HG03442 (cell line): ENCODE results near the gene CDK3.

Experiments used
- ATAC-seq: cut with Tn5 transposase; IDR thresholded peaks from one replicate; pipeline ENCODE4 v1.9.1; 2021; ENCODE audit warnings: mild to moderate bottlenecking, moderate library complexity; ENCODE audit not compliant: unreplicated experiment

The CDK3 gene

GRCh38 chr17:75987041-75987440, 13.6 kb upstream of the CDK3 start:
- no peak for ATAC-seq

GRCh38 chr17:75991396-75991795, 9.3 kb upstream of the CDK3 start:
- no peak for ATAC-seq

- ATAC-seq, result no peak
These were observed 5.8 kb upstream of the CDK3 start for GRCh38 chr17:75994802-75995370.

GRCh38 chr17:75995385-75995925, 5.2 kb upstream of the CDK3 start:
- no peak for ATAC-seq

GRCh38 chr17:75996665-75997590, 3.7 kb upstream of the CDK3 start:
- no peak for ATAC-seq

GRCh38 chr17:75998327-75998795, 2.3 kb upstream of the CDK3 start:
- ATAC-seq, result no peak

- ATAC-seq, result no peak
These were observed 470 bp upstream of the CDK3 start for GRCh38 chr17:76000016-76000754.

GRCh38 chr17:76002100-76002499, 1.4 kb downstream of the CDK3 start:
- ATAC-seq, result no peak

- ATAC-seq, result no peak
These were observed 3.3 kb downstream of the CDK3 start for GRCh38 chr17:76003915-76004314.

- no peak for ATAC-seq
These were observed 4.2 kb downstream of the CDK3 start for GRCh38 chr17:76004750-76005262.

- ATAC-seq, result no peak
These were observed 4.9 kb downstream of the CDK3 start for GRCh38 chr17:76005263-76006149.

- ATAC-seq, result no peak
These were observed 6.6 kb downstream of the CDK3 start for GRCh38 chr17:76007131-76007849.

GRCh38 chr17:76007850-76008165, 7.2 kb downstream of the CDK3 start:
- ATAC-seq, result no peak

GRCh38 chr17:76008208-76008607, 7.6 kb downstream of the CDK3 start:
- no peak for ATAC-seq

- no peak for ATAC-seq
These were observed 8.2 kb downstream of the CDK3 start for GRCh38 chr17:76008630-76009425.

- no peak for ATAC-seq
These were observed 8.8 kb downstream of the CDK3 start for GRCh38 chr17:76009447-76009846.

GRCh38 chr17:76009969-76010661, 9.5 kb downstream of the CDK3 start:
- no peak for ATAC-seq

GRCh38 chr17:76011951-76012350, 11.3 kb downstream of the CDK3 start:
- no peak for ATAC-seq
